ENCODE results near the gene CX3CL1. TPM values are rescaled to one million over a fixed set of nuclear protein-coding genes. Genes with fewer than 3 reads are reported as not detected.

Gene CX3CL1
- total RNA-seq, 1 experiment from 2014 or later, result 0.15 TPM

DNA sequence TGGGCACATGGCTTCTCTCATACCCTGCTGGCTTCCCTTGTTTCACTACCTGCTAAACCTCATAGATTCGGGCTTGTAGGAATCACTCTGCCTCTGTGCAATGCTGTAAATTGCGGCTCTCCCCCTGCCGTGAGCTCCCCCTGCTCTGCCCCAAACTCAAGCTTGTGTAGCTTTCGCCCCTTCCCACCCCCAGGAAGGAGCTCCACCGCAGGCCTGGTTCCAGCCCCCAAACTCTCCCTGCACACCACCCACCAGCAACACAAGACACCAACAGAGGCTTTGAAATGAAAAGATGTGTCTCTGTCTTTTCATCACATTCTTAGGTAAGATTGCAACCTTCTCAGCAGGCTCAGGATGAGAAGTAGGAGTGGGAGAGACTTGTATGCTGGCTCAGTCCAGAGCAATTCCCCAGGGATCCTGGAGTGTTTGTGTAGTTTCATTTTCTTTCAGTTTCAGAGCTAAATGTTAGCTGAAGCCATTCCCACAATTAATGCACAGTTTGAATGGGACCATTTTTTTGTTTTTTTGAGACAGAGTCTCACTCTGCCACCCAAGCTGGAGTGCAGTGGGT, 14.2 kb downstream of the CX3CL1 start:
- intact Hi-C loops (cut with micrococcal nuclease), result no loop called here
- Histone ChIP-seq H3K4me2 (ENCODE audit: low read length) (no peak overlapping the region), H3K36me3 (ENCODE audit: control insufficient read depth in 1 of 2, insufficient read depth in 2 of 2, low read length in 2 of 2) (no peaks in the 10 kb centered on the region), H3K79me2 (ENCODE audit: insufficient read depth, low read length) (no peaks in the 10 kb centered on the region), H3K27ac (ENCODE audit: low read depth, low read length) (no peak overlapping the region), H3K9me2 (ENCODE audit: insufficient read depth) (no peaks in the 10 kb centered on the region), H3K9me3 (ENCODE audit: control insufficient read depth in 1 of 2, insufficient read depth in 1 of 2, low read depth in 1 of 2, low read length in 2 of 2) (no peaks in the 10 kb centered on the region), H3K27me3 (ENCODE audit: insufficient read depth, low read length) (0 out of 2 replicates have a peak, but pooled peaks cover 3% of the 10 kb centered on the region), H2AFZ (ENCODE audit: low read depth, low read length, poor library complexity, severe bottlenecking) (no peak overlapping the region), H3K9ac (ENCODE audit: low read length) (no peak overlapping the region), H4K20me1 (ENCODE audit: insufficient read depth) (no peaks in the 10 kb centered on the region), H3K4me1 (ENCODE audit: control insufficient read depth in 1 of 2, insufficient read depth in 2 of 2, low read length in 2 of 2) (peaks cover 0 to 17% of the 10 kb centered on the region in 2 experiments; a peak in 2 of 4 replicates), H3K4me3 (replicated peaks in 1 of 2; ENCODE audit: low read depth in 1 of 2, low read length in 2 of 2) (no peak overlapping the region)
- no peak for TF ChIP-seq JUND (IDR thresholded peaks at IDR 0.05)
- no peak for TF ChIP-seq CEBPB (IDR thresholded peaks at IDR 0.05; ENCODE audit: low read depth)
- TF ChIP-seq CBX3 (IDR thresholded peaks at IDR 0.05; ENCODE audit: low read depth), result no peak
- no peak for TF ChIP-seq SP1 (IDR thresholded peaks at IDR 0.05; ENCODE audit: low read depth)
- TF ChIP-seq RAD21 (IDR thresholded peaks at IDR 0.05; ENCODE audit: low read depth), result no peak
- ChIA-PET RAD21 (ENCODE audit: low non-redundant PET in 1 of 2, low total read pairs in 2 of 2, uncharacterized antibody in 2 of 2, unreplicated experiment in 2 of 2) (no interaction called here), CTCF (interaction anchor here (1.0 kb wide), 1 partner anchor 31 kb away, joined by 4 read pairs; no protein-coding TSS in a partner anchor), POLR2A (no interaction called here)
- no peak for DNase-seq (ENCODE audit: low read depth, low spot score)
- no peak for ATAC-seq
- BruUV-seq (replicated peaks), result no TSS peak

DNA sequence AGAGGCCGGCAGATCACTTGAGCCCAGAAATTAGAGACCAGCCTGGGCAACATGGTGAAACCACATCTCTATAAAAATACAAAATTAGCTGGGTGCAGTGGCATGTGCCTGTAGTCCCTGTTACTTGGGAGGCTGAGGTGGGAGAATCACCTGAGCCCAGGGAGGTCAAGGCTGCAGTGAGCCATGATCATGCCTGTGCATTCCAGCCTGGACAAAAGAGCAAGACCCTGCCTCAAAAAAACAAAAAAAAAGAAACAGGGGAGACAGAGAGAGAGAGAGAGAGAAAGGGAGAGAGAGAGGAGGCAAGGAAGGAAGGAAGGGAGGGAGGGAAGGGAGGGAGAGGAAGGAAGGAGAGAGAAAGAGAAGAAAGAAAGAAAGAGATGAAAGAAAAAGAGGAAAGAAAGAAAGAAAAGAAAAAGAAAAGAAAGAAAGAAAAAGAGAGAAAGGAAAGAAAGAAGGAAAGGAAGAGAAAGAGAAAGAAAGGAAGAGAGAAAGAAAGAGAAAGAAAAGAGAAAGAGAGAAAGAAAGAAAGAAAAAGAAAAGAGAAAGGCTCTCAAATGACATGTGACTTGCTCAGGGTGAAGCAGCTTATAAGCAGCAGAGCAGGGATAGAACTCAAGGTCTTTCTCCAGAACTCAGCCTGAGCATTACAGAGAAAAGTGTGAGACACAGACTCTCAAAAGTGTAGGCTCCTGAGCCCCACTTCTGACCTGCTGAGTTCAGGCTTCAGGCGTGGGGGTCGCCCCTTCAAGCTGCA, 15.5 kb downstream of the CX3CL1 start:
- ChIA-PET RAD21 (ENCODE audit: low non-redundant PET in 1 of 2, low total read pairs in 2 of 2, uncharacterized antibody in 2 of 2, unreplicated experiment in 2 of 2) (no interaction called here), POLR2A (no interaction called here), CTCF (no interaction called here)
- H3K27ac ChIP-seq (ENCODE audit: low read depth, low read length), result no peak overlapping the region
- H3K27me3 ChIP-seq (ENCODE audit: insufficient read depth, low read length), result 0 out of 2 replicates have a peak, but pooled peaks cover 3% of the 10 kb centered on the region
- H3K9me3 ChIP-seq (ENCODE audit: control insufficient read depth in 1 of 2, insufficient read depth in 1 of 2, low read depth in 1 of 2, low read length in 2 of 2), result no peaks in the 10 kb centered on the region
- no peak overlapping the region for H3K4me3 ChIP-seq (replicated peaks in 1 of 2; ENCODE audit: low read depth in 1 of 2, low read length in 2 of 2)
- H3K9me2 ChIP-seq (ENCODE audit: insufficient read depth), result no peaks in the 10 kb centered on the region
- DNase-seq (ENCODE audit: low read depth, low spot score) (no peak), ATAC-seq (no peak)
- peaks cover 0 to 17% of the 10 kb centered on the region in 2 experiments; a peak in 2 of 4 replicates for H3K4me1 ChIP-seq (ENCODE audit: control insufficient read depth in 1 of 2, insufficient read depth in 2 of 2, low read length in 2 of 2)
- no peaks in the 10 kb centered on the region for H3K79me2 ChIP-seq (ENCODE audit: insufficient read depth, low read length)
- no peak overlapping the region for H2AFZ ChIP-seq (ENCODE audit: low read depth, low read length, poor library complexity, severe bottlenecking)
- intact Hi-C loops (cut with micrococcal nuclease), result no loop called here
- no TSS peak for BruUV-seq (replicated peaks)
- no peaks in the 10 kb centered on the region for H4K20me1 ChIP-seq (ENCODE audit: insufficient read depth)
- H3K36me3 ChIP-seq (ENCODE audit: control insufficient read depth in 1 of 2, insufficient read depth in 2 of 2, low read length in 2 of 2), result no peaks in the 10 kb centered on the region
- TF ChIP-seq, protein P1, sequence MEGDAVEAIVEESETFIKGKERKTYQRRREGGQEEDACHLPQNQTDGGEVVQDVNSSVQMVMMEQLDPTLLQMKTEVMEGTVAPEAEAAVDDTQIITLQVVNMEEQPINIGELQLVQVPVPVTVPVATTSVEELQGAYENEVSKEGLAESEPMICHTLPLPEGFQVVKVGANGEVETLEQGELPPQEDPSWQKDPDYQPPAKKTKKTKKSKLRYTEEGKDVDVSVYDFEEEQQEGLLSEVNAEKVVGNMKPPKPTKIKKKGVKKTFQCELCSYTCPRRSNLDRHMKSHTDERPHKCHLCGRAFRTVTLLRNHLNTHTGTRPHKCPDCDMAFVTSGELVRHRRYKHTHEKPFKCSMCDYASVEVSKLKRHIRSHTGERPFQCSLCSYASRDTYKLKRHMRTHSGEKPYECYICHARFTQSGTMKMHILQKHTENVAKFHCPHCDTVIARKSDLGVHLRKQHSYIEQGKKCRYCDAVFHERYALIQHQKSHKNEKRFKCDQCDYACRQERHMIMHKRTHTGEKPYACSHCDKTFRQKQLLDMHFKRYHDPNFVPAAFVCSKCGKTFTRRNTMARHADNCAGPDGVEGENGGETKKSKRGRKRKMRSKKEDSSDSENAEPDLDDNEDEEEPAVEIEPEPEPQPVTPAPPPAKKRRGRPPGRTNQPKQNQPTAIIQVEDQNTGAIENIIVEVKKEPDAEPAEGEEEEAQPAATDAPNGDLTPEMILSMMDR (IDR thresholded peaks at IDR 0.05 in 2 of 3, conservative IDR thresholded peaks at IDR 0.05 in 1 of 3; ENCODE audit: borderline replicate concordance in 1 of 3, insufficient read depth in 1 of 3, low read depth in 2 of 3, low read length in 2 of 3), result no peak
- TF ChIP-seq RAD21 (IDR thresholded peaks at IDR 0.05; ENCODE audit: low read depth), result no peak
- H3K4me2 ChIP-seq (ENCODE audit: low read length), result no peak overlapping the region
- no peak overlapping the region for H3K9ac ChIP-seq (ENCODE audit: low read length)

All from HCT116 (cell line).